ENCODE measurements around the gene NUP37.

DNA sequence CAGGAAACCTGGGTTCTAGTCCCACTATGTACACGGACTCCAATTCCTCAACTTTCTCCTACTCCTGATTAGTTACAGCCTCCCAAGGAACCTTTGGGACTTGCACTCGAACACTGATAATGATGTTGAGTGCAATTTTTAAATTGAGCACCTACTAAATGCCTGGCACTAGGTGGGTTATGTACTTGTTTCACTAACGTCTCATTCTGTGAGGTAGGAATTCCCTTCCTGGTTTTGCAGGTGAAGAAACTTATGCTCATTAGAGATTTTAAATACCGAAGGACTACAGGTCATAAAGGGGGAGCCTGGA, 605 bp upstream of the NUP37 start:
- TF ChIP-seq GATA3 (IDR thresholded peaks at IDR 0.05; ENCODE audit: borderline replicate concordance) (no peak), CHD2 (IDR thresholded peaks at IDR 0.05; ENCODE audit: low read length, partially characterized antibody) (no peak), JUNB (IDR thresholded peaks at IDR 0.05) (no peak), POLR2A (IDR thresholded peaks at IDR 0.05; ENCODE audit: low read length) (no peak)
- TF ChIP-seq, protein P1, sequence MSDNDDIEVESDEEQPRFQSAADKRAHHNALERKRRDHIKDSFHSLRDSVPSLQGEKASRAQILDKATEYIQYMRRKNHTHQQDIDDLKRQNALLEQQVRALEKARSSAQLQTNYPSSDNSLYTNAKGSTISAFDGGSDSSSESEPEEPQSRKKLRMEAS (IDR thresholded peaks at IDR 0.05) = no peak
